GM18873 (cell line): ENCODE data around the gene ERI3.
"Not testable (repeated sequence)": the region's sequence is repeated elsewhere in the genome, so short reads cannot be mapped to it uniquely, and the experiment has no call there.

Source experiments
- ATAC-seq: cut with Tn5 transposase; IDR thresholded peaks from one replicate; pipeline ENCODE4 v1.9.1; 2021; ENCODE audit warnings: mild to moderate bottlenecking, moderate library complexity, moderate number of reproducible peaks; ENCODE audit not compliant: unreplicated experiment, low FRiP score

ERI3 gene

DNA sequence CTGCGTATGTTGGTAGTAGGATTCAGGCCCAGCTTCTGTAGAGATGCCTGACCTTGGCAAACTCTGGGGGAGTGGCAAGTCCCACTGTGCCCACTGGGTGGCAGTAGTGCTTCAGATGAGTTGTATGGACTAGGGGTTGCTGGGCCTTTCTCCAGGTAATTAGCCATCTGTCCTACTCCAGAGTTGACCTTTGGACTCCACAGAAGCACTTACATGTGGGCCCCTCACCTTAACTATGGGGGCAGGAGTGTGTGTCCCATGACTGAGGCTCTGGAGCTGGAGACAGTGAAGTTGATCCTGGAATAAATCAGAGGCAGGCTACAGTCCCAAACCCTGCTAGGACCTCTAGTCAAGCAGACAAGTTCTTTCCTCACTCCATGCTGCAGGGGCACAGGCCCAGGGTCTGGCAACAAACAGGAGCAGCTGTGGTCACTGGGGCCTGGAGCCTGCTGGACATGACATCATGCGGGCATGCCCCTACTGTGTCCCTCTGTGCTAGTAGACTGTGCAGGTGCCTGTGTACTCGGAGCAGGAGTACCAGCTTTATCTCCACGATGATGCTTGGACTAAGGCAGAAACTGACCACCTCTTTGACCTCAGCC is 137.1 kb downstream of the ERI3 start:
- no peak for ATAC-seq

DNA sequence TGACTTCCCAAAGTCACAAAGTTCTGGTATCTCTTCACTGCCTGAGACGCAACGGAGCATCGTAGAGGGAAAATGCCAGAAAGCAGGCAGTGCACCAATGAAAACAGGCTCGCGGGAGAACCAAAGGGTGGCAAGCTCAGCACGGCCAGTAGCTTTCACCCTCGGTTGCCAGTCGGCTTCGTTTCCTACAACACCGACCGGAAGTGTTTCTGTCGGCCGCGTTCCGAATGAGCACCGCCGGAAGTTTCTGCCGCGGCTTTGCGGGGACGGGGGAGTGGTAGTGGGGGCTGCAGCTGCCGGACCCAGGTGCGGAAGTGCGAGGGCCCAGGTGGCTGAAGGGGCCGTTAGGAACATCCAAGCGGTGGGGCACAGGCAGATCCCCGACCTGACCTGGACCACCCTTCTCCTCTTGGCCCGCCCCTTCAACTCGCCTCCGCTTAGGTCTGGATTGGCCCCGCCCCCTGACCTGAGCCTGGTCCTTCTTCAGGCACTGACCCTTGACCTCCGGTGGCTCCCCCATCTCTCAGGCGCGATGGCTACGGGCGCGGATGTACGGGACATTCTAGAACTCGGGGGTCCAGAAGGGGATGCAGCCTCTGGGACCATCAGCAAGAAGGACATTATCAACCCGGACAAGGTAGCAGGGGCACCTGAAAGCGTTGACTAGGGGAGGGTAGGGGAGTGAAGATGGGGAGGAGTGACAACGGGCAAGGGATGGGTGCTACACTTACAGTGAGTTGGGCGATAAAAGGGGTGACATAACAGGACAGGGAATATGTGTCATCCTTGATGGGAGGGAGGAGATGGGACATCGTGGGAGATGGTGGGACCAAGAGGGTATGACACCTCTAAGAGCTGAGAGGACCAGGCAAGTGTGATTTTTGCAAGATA is 141.6 kb downstream of the ERI3 start, which contains the start of gene DMAP1:
DMAP1 (plus strand) TSS at position 250 of the 891 bp plus-strand sequence; CDS start at position 533, 283 bp downstream.
- peak; percentile 46 for ATAC-seq

DNA sequence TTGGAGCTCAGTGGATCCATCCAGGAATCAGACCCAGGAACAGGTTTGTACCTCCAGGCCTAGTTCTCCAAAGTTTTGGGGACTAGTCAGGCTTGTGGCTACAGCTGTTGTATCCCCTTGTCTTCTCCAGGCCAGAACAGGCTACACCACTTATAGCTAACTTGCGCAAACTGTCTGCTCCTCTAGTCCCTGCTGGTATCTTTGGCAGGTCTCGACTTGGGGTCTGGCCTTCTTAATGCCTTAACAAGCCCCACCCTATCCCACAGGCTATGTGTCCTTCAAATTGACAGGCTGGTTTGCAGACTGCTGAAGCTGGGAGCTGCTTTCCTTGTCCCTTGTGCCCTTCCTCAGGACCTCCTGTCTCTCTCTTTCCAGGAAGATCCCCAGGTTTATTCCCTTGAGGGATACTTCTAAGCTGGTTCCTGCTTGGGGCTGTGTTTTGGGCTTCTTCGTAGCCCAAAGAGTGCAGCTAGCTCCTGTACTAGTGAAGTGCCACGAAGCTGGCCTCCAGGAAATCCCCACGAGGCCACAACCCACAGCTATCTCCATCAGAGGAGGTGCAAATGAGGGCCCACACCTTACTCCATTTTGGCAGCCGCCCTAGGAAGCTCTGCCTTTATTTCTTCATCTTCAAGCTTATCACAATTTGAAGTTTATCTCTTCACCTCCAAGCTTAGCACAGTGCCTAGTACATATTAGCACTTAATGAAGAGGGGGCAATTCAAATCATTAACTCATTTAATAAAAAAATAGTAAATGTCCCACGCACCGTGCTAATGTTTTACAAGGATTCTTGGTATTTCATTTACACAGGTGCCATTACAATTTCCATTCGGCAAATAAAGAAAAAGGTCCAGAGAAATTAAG is 142.5 kb downstream of the ERI3 start:
- ATAC-seq: no peak

DNA sequence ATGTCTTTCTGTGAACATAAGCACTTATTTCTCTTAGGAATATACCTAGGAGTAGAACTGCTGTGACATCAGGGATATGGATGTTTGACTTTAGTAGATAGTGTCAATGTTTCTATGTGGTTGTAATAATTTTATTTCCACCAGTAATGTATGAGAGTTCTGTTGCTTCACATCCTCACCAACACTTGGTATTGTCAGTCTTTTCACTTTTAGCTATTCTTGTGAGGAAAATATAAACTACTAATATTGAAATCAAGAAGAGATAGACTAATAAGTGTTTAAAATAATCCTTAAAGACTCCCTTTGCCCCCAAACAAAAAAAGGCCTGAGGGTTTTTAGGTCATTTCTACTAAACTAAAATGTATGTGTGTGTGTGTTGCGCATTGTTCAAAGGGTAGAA is 144.5 kb downstream of the ERI3 start:
- no peak for ATAC-seq

DNA sequence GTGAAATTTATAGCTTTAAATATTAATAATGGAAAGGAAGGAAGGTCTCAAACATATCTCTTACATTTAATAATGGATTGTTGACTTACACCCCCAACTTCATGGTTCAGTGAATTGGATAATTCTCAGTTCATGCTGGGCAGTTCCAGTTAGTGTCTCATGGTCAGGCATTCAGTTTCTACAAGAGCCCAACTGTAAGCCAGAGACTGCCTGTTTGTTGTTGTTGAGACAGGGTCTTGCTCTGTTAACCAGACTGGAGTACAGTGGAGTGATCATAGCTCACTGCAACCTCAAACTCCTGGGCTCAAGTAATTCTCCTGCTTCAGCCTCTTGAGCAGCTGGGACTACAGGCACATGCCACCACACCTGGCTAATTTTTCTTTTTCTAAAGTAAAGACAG is 146.8 kb downstream of the ERI3 start:
- no peak for ATAC-seq

DNA sequence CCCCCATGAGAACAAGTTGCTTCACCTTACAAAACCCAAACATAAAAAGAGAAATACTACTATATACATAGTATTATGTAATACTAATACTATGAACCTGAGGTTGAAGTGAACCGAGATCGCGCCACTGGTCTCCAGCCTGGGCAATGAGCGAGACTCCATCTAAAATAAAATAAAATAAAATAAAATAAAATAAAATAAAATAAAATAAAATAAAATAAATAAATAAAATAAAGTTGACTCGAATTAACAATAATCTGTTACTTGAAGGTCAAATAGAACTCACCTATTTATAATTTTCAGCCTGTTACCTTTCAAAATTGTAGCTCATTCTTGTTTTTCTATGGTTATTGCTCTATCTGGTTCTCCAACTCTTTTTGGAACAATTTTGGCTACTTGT is 148.5 kb downstream of the ERI3 start:
- not testable (repeated sequence) for ATAC-seq

DNA sequence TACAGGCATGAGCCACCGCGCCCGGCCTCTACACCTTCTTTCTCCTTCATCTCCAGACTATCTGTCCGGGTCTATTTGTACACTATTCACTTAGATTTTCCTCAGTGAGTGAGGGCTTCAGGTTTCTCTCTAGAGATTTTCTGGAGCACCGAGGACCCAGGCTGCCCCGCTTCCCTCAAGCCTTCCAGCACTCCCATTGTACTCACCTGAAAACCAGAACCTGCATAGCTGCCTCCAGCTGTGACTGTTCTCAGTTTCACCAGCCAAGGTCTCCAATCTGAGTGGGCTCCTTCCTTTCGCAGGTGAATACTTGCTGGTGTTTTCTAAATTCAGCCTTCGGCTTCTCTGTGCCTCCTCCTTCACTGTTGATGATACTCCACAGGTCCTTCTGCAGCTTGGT is 154.7 kb downstream of the ERI3 start:
- no peak for ATAC-seq

DNA sequence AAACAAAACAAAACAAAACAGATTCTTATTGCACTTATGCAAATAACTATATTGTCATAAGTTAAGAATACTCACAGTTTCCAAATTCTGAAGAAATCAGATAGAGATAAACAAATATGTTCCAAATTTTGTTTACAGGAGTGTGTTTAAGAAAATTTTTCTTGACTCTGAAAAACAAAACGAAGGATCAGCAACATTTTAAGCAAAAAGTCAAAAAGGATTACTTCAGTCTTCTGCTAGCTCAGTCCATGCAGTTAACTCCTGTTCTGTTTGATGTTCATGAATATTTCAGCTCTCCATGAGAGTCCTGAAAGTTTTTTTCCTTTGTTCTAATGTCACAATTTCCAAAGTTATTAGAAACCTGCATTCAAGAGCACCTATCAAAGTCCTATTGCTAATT is 180.4 kb downstream of the ERI3 start:
- no peak for ATAC-seq
